WTC11 (cell line): ENCODE data around the gene ABTB2. TPM values are rescaled to one million over a fixed set of nuclear protein-coding genes. Genes with fewer than 3 reads are reported as not detected.

ENCODE experiments used
- ATF1 ChIP-seq: sonication (generic); formaldehyde crosslinking; IDR thresholded peaks from 2 replicates; pipeline ENCODE4 v1.8.1; 2023; ENCODE audit warnings: mild to moderate bottlenecking, moderate library complexity, missing genetic modification reagents
- ESRRA ChIP-seq: sonication (generic); formaldehyde crosslinking; IDR thresholded peaks from 2 replicates; pipeline ENCODE4 v1.8.1; 2022; ENCODE audit warnings: mild to moderate bottlenecking, missing genetic modification reagents, borderline replicate concordance
- HMGA2 ChIP-seq: fragments of 250-450 bp; sonication (Bioruptor Pico); IDR thresholded peaks from 2 replicates; pipeline ENCODE4 v1.4.0; 2021; ENCODE audit warnings: mild to moderate bottlenecking, moderate library complexity
- NFE2L1 ChIP-seq: sonication (generic); formaldehyde crosslinking; IDR thresholded peaks from 2 replicates; pipeline ENCODE4 v1.8.1; 2023; ENCODE audit warnings: missing genetic modification reagents
- NR1H2 ChIP-seq: sonication (generic); formaldehyde crosslinking; IDR thresholded peaks from 2 replicates; pipeline ENCODE4 v1.9.0; 2021; ENCODE audit warnings: mild to moderate bottlenecking, moderate library complexity, missing genetic modification reagents
- PRRX2 ChIP-seq: fragments of 250-450 bp; sonication (Bioruptor Pico); IDR thresholded peaks from 2 replicates; pipeline ENCODE4 v1.8.0; 2021; ENCODE audit warnings: mild to moderate bottlenecking
- SOX15 ChIP-seq: fragments of 250-450 bp; sonication (Bioruptor Pico); IDR thresholded peaks from 2 replicates; pipeline ENCODE4 v1.9.0; 2021; ENCODE audit warnings: mild to moderate bottlenecking
- TEAD4 ChIP-seq: sonication (generic); formaldehyde crosslinking; IDR thresholded peaks from 2 replicates; pipeline ENCODE4 v1.8.0; 2022; ENCODE audit warnings: mild to moderate bottlenecking, missing genetic modification reagents
- ZNF121 ChIP-seq: sonication (generic); formaldehyde crosslinking; IDR thresholded peaks from 2 replicates; pipeline ENCODE4 v1.8.0; 2023; ENCODE audit warnings: missing genetic modification reagents
- ZNF219 ChIP-seq: sonication (generic); formaldehyde crosslinking; IDR thresholded peaks from 2 replicates; pipeline ENCODE4 v1.8.0; 2023; ENCODE audit warnings: missing genetic modification reagents, mild to moderate bottlenecking, borderline replicate concordance
- total RNA-seq: library from RNA; stranded (reverse); gene quantifications from 3 replicates; pipeline ENCODE4 v1.2.3, GENCODE V29; 2021
- TF ChIP-seq, protein P1 (sequence below): sonication (generic); formaldehyde crosslinking; IDR thresholded peaks from 2 replicates; pipeline ENCODE4 v1.8.0; 2023; ENCODE audit warnings: mild to moderate bottlenecking, missing genetic modification reagents
- TF ChIP-seq, protein P2 (sequence below): sonication (generic); formaldehyde crosslinking; IDR thresholded peaks from 2 replicates; pipeline ENCODE4 v1.8.1; 2022; ENCODE audit warnings: low read depth, mild to moderate bottlenecking, moderate library complexity, missing genetic modification reagents, borderline replicate concordance
- TF ChIP-seq, protein P3 (sequence below): sonication (generic); formaldehyde crosslinking; IDR thresholded peaks from 2 replicates; pipeline ENCODE4 v1.8.1; 2023; ENCODE audit warnings: mild to moderate bottlenecking, missing genetic modification reagents, moderate library complexity
- TF ChIP-seq, protein P4 (sequence below): fragments of 250-450 bp; sonication (Bioruptor Pico); IDR thresholded peaks from 2 replicates; pipeline ENCODE4 v1.9.0; 2021; ENCODE audit warnings: mild to moderate bottlenecking
- TF ChIP-seq, protein P5 (sequence below): sonication (generic); formaldehyde crosslinking; IDR thresholded peaks from 2 replicates; pipeline ENCODE4 v1.8.0; 2023; ENCODE audit warnings: missing genetic modification reagents, mild to moderate bottlenecking, borderline replicate concordance
- TF ChIP-seq, protein P6 (sequence below): sonication (generic); formaldehyde crosslinking; IDR thresholded peaks from 2 replicates; pipeline ENCODE4 v1.8.0; 2022; ENCODE audit warnings: mild to moderate bottlenecking, missing genetic modification reagents
- TF ChIP-seq, protein P7 (sequence below): fragments of 250-450 bp; sonication (Bioruptor Pico); IDR thresholded peaks from 2 replicates; pipeline ENCODE4 v1.9.0; 2021; ENCODE audit warnings: moderate library complexity, mild to moderate bottlenecking, inconsistent platforms, borderline replicate concordance
- TF ChIP-seq, protein P8 (sequence below): fragments of 250-450 bp; sonication (Bioruptor Pico); IDR thresholded peaks from 2 replicates; pipeline ENCODE4 v2.1.2; 2022; ENCODE audit warnings: mild to moderate bottlenecking, moderate library complexity
- TF ChIP-seq, protein P9 (sequence below): sonication (generic); formaldehyde crosslinking; conservative IDR thresholded peaks from 2 replicates; pipeline ENCODE4 v1.8.1; 2022; ENCODE audit warnings: mild to moderate bottlenecking, missing genetic modification reagents
- TF ChIP-seq, protein P10 (sequence below): sonication (generic); formaldehyde crosslinking; IDR thresholded peaks from 2 replicates; pipeline ENCODE4 v1.8.1; 2022; ENCODE audit warnings: missing genetic modification reagents, borderline replicate concordance

The ABTB2 gene
- total RNA-seq, 1 experiment from 2014 or later = 12.8 TPM

DNA sequence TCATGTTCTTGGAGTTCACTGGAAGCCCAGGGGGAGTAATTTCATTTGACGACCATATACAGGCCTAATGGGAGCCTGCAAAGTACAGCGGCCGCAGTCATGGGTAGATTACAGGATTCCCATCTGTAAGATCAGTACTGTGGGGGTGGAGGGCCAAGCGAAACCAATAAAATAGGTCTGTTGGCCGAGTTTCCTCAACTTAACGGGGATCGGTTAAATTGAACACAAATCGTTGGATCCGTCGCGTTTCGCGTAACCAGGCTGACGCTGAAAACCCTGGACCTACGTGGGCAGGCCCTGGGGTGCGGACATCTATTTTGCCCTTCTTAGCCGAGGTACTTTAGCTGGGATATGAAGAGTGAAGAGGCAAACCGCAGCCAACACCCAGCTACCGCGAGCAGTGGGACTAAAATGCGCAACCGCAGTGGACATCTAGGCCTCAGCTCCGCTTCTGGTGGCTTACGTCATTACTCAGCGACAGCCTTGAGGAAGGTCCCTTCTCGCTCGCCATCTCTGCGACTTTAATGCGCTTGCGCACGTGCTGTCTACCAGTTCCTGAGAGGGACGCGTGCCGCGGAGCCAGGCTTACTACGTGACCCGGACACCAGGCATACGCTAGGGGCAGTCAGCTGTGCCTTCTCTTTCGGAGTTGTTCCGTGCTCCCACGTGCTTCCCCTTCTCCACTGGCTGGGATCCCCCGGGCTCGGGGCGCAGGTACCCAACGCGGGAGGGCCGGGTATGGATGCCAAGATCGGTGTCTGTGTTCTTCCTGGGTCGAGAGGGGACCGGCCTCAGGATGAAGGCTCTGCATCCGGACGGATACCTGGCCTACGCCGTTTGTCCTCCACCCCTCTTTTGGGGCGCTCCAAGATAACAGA is 252.5 kb downstream of the ABTB2 start, which contains the start of gene NAT10 (continued):
- TF ChIP-seq, protein P1, sequence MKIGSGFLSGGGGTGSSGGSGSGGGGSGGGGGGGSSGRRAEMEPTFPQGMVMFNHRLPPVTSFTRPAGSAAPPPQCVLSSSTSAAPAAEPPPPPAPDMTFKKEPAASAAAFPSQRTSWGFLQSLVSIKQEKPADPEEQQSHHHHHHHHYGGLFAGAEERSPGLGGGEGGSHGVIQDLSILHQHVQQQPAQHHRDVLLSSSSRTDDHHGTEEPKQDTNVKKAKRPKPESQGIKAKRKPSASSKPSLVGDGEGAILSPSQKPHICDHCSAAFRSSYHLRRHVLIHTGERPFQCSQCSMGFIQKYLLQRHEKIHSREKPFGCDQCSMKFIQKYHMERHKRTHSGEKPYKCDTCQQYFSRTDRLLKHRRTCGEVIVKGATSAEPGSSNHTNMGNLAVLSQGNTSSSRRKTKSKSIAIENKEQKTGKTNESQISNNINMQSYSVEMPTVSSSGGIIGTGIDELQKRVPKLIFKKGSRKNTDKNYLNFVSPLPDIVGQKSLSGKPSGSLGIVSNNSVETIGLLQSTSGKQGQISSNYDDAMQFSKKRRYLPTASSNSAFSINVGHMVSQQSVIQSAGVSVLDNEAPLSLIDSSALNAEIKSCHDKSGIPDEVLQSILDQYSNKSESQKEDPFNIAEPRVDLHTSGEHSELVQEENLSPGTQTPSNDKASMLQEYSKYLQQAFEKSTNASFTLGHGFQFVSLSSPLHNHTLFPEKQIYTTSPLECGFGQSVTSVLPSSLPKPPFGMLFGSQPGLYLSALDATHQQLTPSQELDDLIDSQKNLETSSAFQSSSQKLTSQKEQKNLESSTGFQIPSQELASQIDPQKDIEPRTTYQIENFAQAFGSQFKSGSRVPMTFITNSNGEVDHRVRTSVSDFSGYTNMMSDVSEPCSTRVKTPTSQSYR (CRISPR knock-in tag) = no peak
- TF ChIP-seq, protein P2, sequence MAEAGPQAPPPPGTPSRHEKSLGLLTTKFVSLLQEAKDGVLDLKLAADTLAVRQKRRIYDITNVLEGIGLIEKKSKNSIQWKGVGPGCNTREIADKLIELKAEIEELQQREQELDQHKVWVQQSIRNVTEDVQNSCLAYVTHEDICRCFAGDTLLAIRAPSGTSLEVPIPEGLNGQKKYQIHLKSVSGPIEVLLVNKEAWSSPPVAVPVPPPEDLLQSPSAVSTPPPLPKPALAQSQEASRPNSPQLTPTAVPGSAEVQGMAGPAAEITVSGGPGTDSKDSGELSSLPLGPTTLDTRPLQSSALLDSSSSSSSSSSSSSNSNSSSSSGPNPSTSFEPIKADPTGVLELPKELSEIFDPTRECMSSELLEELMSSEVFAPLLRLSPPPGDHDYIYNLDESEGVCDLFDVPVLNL (CRISPR knock-in tag) = no peak
- TF ChIP-seq ZNF121 (CRISPR knock-in tag) (no peak), PRRX2 (peak; percentile 82), ZNF219 (CRISPR knock-in tag) (no peak), ESRRA (CRISPR knock-in tag) (peak; percentile 55; the same call in 1 of the 2 replicates), TEAD4 (CRISPR knock-in tag) (no peak), ATF1 (CRISPR knock-in tag) (peak; percentile 91), NR1H2 (CRISPR knock-in tag) (no peak), NFE2L1 (CRISPR knock-in tag) (peak; percentile 44; the same call in 1 of the 2 replicates), SOX15 (CRISPR knock-in tag) (no peak; the same call in 1 of the 2 replicates), HMGA2 (no peak; the same call in 1 of the 2 replicates)
- TF ChIP-seq, protein P3, sequence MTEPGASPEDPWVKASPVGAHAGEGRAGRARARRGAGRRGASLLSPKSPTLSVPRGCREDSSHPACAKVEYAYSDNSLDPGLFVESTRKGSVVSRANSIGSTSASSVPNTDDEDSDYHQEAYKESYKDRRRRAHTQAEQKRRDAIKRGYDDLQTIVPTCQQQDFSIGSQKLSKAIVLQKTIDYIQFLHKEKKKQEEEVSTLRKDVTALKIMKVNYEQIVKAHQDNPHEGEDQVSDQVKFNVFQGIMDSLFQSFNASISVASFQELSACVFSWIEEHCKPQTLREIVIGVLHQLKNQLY (CRISPR knock-in tag) = no peak
- TF ChIP-seq, protein P4, sequence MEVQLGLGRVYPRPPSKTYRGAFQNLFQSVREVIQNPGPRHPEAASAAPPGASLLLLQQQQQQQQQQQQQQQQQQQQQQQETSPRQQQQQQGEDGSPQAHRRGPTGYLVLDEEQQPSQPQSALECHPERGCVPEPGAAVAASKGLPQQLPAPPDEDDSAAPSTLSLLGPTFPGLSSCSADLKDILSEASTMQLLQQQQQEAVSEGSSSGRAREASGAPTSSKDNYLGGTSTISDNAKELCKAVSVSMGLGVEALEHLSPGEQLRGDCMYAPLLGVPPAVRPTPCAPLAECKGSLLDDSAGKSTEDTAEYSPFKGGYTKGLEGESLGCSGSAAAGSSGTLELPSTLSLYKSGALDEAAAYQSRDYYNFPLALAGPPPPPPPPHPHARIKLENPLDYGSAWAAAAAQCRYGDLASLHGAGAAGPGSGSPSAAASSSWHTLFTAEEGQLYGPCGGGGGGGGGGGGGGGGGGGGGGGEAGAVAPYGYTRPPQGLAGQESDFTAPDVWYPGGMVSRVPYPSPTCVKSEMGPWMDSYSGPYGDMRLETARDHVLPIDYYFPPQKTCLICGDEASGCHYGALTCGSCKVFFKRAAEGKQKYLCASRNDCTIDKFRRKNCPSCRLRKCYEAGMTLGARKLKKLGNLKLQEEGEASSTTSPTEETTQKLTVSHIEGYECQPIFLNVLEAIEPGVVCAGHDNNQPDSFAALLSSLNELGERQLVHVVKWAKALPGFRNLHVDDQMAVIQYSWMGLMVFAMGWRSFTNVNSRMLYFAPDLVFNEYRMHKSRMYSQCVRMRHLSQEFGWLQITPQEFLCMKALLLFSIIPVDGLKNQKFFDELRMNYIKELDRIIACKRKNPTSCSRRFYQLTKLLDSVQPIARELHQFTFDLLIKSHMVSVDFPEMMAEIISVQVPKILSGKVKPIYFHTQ (CRISPR knock-in tag) = peak; percentile 95
- TF ChIP-seq, protein P5, sequence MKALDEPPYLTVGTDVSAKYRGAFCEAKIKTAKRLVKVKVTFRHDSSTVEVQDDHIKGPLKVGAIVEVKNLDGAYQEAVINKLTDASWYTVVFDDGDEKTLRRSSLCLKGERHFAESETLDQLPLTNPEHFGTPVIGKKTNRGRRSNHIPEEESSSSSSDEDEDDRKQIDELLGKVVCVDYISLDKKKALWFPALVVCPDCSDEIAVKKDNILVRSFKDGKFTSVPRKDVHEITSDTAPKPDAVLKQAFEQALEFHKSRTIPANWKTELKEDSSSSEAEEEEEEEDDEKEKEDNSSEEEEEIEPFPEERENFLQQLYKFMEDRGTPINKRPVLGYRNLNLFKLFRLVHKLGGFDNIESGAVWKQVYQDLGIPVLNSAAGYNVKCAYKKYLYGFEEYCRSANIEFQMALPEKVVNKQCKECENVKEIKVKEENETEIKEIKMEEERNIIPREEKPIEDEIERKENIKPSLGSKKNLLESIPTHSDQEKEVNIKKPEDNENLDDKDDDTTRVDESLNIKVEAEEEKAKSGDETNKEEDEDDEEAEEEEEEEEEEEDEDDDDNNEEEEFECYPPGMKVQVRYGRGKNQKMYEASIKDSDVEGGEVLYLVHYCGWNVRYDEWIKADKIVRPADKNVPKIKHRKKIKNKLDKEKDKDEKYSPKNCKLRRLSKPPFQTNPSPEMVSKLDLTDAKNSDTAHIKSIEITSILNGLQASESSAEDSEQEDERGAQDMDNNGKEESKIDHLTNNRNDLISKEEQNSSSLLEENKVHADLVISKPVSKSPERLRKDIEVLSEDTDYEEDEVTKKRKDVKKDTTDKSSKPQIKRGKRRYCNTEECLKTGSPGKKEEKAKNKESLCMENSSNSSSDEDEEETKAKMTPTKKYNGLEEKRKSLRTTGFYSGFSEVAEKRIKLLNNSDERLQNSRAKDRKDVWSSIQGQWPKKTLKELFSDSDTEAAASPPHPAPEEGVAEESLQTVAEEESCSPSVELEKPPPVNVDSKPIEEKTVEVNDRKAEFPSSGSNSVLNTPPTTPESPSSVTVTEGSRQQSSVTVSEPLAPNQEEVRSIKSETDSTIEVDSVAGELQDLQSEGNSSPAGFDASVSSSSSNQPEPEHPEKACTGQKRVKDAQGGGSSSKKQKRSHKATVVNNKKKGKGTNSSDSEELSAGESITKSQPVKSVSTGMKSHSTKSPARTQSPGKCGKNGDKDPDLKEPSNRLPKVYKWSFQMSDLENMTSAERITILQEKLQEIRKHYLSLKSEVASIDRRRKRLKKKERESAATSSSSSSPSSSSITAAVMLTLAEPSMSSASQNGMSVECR (CRISPR knock-in tag) = peak; percentile 81
- TF ChIP-seq, protein P6, sequence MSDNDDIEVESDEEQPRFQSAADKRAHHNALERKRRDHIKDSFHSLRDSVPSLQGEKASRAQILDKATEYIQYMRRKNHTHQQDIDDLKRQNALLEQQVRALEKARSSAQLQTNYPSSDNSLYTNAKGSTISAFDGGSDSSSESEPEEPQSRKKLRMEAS (CRISPR knock-in tag) = peak; percentile 99
- TF ChIP-seq, protein P7, sequence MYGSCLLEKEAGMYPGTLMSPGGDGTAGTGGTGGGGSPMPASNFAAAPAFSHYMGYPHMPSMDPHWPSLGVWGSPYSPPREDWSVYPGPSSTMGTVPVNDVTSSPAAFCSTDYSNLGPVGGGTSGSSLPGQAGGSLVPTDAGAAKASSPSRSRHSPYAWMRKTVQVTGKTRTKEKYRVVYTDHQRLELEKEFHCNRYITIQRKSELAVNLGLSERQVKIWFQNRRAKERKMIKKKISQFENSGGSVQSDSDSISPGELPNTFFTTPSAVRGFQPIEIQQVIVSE (CRISPR knock-in tag) = peak; percentile 81; the same call in 1 of the 2 replicates
- TF ChIP-seq, protein P8, sequence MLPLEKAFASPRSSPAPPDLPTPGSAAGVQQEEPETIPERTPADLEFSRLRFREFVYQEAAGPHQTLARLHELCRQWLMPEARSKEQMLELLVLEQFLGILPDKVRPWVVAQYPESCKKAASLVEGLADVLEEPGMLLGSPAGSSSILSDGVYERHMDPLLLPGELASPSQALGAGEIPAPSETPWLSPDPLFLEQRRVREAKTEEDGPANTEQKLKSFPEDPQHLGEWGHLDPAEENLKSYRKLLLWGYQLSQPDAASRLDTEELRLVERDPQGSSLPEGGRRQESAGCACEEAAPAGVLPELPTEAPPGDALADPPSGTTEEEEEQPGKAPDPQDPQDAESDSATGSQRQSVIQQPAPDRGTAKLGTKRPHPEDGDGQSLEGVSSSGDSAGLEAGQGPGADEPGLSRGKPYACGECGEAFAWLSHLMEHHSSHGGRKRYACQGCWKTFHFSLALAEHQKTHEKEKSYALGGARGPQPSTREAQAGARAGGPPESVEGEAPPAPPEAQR (CRISPR knock-in tag) = no peak
- TF ChIP-seq, protein P9, sequence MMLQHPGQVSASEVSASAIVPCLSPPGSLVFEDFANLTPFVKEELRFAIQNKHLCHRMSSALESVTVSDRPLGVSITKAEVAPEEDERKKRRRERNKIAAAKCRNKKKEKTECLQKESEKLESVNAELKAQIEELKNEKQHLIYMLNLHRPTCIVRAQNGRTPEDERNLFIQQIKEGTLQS (CRISPR knock-in tag) = no peak
- TF ChIP-seq, protein P10, sequence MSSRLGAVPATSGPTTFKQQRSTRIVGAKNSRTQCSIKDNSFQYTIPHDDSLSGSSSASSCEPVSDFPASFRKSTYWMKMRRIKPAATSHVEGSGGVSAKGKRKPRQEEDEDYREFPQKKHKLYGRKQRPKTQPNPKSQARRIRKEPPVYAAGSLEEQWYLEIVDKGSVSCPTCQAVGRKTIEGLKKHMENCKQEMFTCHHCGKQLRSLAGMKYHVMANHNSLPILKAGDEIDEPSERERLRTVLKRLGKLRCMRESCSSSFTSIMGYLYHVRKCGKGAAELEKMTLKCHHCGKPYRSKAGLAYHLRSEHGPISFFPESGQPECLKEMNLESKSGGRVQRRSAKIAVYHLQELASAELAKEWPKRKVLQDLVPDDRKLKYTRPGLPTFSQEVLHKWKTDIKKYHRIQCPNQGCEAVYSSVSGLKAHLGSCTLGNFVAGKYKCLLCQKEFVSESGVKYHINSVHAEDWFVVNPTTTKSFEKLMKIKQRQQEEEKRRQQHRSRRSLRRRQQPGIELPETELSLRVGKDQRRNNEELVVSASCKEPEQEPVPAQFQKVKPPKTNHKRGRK (CRISPR knock-in tag) = no peak
